Ascending aorta (tissue), 2 donors: ENCODE data around the gene ABHD8. TPM values are rescaled to one million over a fixed set of nuclear protein-coding genes. Genes with fewer than 3 reads are reported as not detected.

Source experiments
- DNase-seq, 2 donors: peaks; one replicate each; pipeline ENCODE4 v3.0.0-alpha.2; 2019; ENCODE audit warnings: low spot score in 2 of 2
- H3K27ac ChIP-seq, 2 donors: fragments of 200-600 bp; sonication (generic); one replicate each; pipeline ENCODE4 v1.5.1; 2016 to 2017; ENCODE audit warnings: mild to moderate bottlenecking in 1 of 2
- H3K27me3 ChIP-seq: fragments of 200-600 bp; sonication (generic); one replicate; pipeline ENCODE4 v1.5.1; 2017
- H3K36me3 ChIP-seq, 2 donors: fragments of 200-600 bp; sonication (generic); one replicate each; pipeline ENCODE4 v1.5.1; 2016
- H3K4me1 ChIP-seq, 2 donors: fragments of 200-600 bp; sonication (generic); one replicate each; pipeline ENCODE4 v1.5.1; 2016 to 2017; ENCODE audit warnings: mild to moderate bottlenecking in 1 of 2
- H3K4me3 ChIP-seq, 2 donors: fragments of 200-600 bp; sonication (generic); one replicate each; pipeline ENCODE4 v1.5.1; 2016 to 2017; ENCODE audit warnings: mild to moderate bottlenecking in 1 of 2
- H3K9me3 ChIP-seq, 2 donors: fragments of 200-600 bp; sonication (generic); one replicate each; pipeline ENCODE4 v1.5.1; 2016
- CTCF ChIP-seq, 3 experiments: fragments of 200-600 bp in 2 of 3; fragments of 450-650 bp in 1 of 3; sonication (generic) in 2 of 3; IDR thresholded peaks; one replicate each; pipeline ENCODE4 v1.5.1; 2016 to 2019; ENCODE audit warnings: antibody characterized with exemption in 3 of 3, mild to moderate bottlenecking in 1 of 3, moderate library complexity in 1 of 3
- intact Hi-C: fragments of 100-400 bp; cut with DNase I; formaldehyde crosslinking; loops from one replicate; pipeline ENCODE4 v1.15.1; 2023
- total RNA-seq: library from RNA; depleted of rRNA; stranded (reverse); fragments of >200 nt; gene quantifications from one replicate; pipeline ENCODE4 v1.1.0, GENCODE V29; 2016

Gene ABHD8
- total RNA-seq, 1 donor from 2014 or later = 32.2 TPM

GRCh38 chr19:17335575-17335974 lies 32.4 kb upstream of the ABHD8 start:
- Histone ChIP-seq H3K9me3 (no peaks in the 10 kb centered on the region), H3K36me3 (no peaks in the 10 kb centered on the region), H3K4me3 (peak overlapping the region in 1 of 2 donors; percentile 97), H3K4me1 (peaks cover 15 to 23% of the 10 kb centered on the region in 2 donors), H3K27me3 (no peaks in the 10 kb centered on the region), H3K27ac (no peak overlapping the region)
- DNase-seq = no peak
- intact Hi-C loops = loop anchor here (2.0 kb wide), 1 partner anchor 31 kb away; the partner anchor contains the start of gene MRPL34
- TF ChIP-seq CTCF (IDR thresholded peaks at IDR 0.05) = no peak

DNA sequence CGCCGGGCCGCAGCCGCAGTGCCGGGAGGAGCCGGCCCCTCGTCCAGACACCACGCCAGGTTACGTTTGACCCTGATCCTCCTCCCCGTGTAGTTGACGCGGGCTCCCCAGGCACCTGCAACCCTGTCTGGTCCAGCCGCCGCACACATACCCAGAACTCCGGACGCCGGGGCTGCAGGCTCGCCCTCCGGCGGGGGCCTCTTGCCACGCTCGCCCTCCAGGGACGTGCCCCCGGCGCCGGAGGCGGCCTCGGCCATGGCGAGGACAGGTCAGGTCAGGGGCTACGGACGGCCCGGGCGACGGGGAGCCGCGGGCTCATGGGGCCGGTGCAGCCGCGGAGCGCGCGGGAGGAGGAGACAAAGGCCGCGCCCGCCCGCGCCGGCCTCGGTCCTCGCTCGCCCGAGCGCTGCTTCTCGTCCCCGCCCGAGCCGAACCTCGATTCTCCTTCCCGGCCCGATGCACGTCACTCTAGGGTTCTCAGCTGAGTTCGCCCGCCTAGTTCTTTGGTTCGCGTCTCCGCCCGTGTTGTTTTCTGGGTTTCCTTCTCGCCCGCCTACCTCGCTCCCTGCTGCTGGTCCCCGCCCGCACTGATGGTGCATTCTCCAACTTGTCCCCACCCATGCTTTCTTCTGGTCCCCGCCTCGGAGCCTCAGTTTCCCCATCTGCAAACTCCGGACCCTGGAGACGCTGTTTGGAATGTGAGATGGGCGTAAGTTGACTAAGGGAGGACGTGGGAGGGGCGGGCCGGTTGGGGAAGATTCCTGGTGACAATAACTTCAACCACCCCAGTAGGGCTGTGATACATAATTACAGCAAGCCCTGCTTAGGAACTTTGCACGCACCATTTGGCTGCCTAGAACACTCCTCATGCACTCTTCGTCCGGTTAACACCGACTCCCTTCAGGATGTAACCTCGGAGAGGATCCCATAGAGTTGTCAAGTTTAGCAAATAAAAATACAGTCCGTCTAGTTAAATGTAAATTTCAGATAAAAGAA lies 31.5 kb upstream of the ABHD8 start, which contains the start of gene ANO8:
TSS of gene ANO8 (minus strand) at position 442 of the 996 bp plus-strand sequence. CDS start at position 257, 185 bp downstream.
- peak within 1 kb of the TSS; percentile 80 to 97 for H3K4me3 ChIP-seq
- H3K9me3 ChIP-seq = no peaks in the 10 kb centered on the region
- peak; percentile 64 to 97 for DNase-seq
- peaks cover 15 to 23% of the 10 kb centered on the region in 2 donors for H3K4me1 ChIP-seq
- no peaks in the 10 kb centered on the region for H3K27me3 ChIP-seq
- peak within 1 kb of the TSS; percentile 11 to 49 for H3K27ac ChIP-seq
- intact Hi-C loops = loop anchor here (2.0 kb wide), 1 partner anchor 30 kb away; the partner anchor contains the start of gene MRPL34
- TF ChIP-seq CTCF (IDR thresholded peaks at IDR 0.05) = no peak
- no peaks in the 10 kb centered on the region for H3K36me3 ChIP-seq

DNA sequence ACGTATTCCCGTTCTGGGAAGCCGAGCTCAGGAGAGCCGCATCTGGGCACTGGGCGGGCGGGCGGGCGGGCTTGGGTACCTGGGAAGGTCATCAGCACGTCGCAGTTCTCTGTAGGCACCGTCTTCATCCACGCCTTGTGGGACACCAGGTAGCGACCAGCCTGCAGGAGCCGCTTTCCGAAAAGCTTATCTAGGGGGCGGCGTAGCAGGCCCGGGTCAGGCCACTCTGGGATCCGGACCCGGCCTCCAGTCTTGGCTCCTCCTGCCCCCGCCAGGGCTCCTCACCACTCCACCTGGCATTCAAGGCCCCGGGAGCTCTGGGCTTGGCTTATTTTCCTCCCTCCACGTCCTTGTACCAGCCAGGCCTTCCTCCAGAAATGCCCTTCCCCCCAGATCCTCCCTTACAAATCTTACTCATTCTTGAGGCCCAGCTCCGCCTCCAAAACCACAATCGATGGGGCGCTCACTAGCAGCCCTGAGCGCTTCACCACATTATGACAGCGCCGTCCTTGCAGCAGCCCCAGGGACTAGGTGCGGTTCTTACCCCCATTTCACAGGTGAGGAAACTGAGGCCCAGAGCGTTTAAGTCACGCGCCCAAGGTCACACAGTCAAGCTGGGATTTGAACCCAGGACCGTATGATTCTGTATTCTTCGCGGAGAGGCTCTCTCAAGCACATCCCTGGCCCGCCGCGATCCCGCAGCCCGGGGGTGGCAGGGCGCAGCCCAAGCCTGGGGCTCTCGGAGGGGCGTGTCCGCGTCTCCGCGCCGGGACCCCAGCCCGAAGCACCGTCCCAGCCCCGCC lies 30.6 kb upstream of the ABHD8 start:
- H3K4me3 ChIP-seq = peak overlapping the region; percentile 80 to 97
- peak overlapping the region; percentile 11 to 49 for H3K27ac ChIP-seq
- peaks cover 15 to 23% of the 10 kb centered on the region in 2 donors for H3K4me1 ChIP-seq
- no peaks in the 10 kb centered on the region for H3K36me3 ChIP-seq
- TF ChIP-seq CTCF (IDR thresholded peaks at IDR 0.05) = no peak
- intact Hi-C loops = loop anchor here (2.0 kb wide), 1 partner anchor 29 kb away; the partner anchor contains the start of gene MRPL34
- no peak for DNase-seq
- no peaks in the 10 kb centered on the region for H3K9me3 ChIP-seq
- no peaks in the 10 kb centered on the region for H3K27me3 ChIP-seq

- peaks cover 7 to 18% of the 10 kb centered on the region in 2 donors for H3K4me1 ChIP-seq
Observed at GRCh38 chr19:17332677-17333581, 29.7 kb upstream of the ABHD8 start.

More at GRCh38 chr19:17332677-17333581, 29.7 kb upstream of the ABHD8 start:
- H3K36me3 ChIP-seq = no peaks in the 10 kb centered on the region
- H3K27me3 ChIP-seq = no peaks in the 10 kb centered on the region
- no peaks in the 10 kb centered on the region for H3K9me3 ChIP-seq
- H3K4me3 ChIP-seq = no peak overlapping the region
- H3K27ac ChIP-seq = no peak overlapping the region
- no peak for DNase-seq
- no peak for TF ChIP-seq CTCF (IDR thresholded peaks at IDR 0.05)
- intact Hi-C loops = no loop called here
